ENCODE data around the gene RNF224. TPM values are rescaled to one million over a fixed set of nuclear protein-coding genes. Genes with fewer than 3 reads are reported as not detected.

Gene RNF224
- not detected in 2 replicates for total RNA-seq (2014; rRNA removed; shearing (Covaris generic); ENCODE audit: low replicate concordance)

DNA sequence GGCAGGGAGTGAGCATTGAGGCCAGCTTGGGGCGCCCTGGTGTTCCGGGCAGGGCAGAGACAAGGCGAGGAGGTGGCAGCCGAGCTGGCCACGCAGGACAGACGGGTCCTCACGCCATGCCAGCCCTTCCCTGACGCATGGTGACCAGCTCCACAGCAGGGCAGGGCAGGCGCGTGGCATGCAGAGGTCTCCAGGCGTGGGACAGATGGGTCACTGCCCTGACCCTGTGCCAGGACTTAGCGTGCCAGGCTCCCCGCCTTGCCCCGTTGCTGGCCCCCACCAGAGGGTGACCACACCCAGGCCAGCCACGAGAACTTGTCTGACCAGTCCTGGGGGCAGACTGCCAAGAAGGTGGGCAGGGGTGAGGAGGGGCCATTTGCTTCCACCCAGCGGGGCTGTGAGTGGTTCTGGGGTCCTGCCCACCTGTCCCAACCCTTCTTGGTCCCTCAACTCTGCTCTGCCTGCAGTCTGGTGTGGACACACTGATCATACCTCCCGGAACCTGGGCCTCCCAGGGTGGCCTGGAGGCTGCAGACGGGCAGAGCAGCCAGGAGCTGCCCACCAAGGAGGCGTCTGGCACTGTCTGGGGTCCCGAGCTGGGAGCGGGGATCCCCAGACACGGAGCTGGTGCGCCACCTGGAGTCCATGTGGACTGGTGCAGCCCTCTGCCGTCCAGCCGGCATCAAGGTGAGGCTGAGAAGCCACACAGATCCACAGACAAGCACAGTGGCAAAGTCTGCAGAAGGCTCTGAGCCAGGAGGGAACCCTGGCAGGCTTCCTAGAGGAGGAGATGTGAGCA is at the start of gene RNF224:
Gene RNF224 (plus strand): TSS at position 449 of the 799 bp plus-strand sequence. CDS start 834 bp downstream, outside the sequence.
- peak; percentile 70 for DNase-seq
- no peak within 1 kb of the TSS for H3K4me3 ChIP-seq
- H3K36me3 ChIP-seq, result no peaks in the 10 kb centered on the region
- no peaks in the 10 kb centered on the region for H3K27me3 ChIP-seq
- H3K9me3 ChIP-seq, result no peaks in the 10 kb centered on the region

DNA sequence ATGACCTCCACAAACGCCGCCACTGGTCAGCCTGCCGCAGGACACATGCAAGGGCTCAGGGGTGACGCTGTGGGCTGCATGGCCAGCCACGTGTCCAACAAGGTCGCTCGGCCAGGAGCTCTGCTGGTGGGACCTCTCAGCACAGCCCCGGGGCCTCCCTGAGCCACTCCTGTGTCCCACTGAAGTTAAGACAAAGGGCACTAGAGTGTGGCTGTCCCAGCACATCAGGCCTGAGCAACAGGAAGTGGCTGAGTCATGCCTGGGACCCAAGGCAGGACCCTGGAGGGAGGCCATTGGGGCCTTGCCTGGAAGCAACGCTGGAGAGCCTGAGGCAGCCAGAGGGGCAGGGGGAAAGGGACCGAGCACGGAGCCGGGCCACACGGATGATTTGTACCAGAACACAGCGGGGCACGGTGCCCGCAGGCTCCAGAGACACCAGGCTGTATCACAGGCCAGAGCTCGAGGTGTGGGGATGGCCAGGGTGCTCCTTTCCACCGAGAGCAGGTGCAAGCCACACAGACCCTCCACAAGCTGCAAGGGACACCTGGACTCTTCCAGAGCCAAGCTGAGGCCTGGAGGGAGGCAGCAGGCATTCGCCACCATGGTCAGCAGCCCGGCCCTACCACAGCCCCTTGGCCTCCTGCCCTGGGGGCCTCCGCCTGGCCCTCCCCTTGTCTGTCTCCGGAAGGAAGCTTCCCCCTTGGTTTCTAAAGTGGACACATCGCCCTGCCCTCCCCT is 48.9 kb upstream of the RNF224 start:
- no peak for DNase-seq
- H3K4me3 ChIP-seq, result no peak overlapping the region
- peaks cover 7% of the 10 kb centered on the region for H3K36me3 ChIP-seq
- no peaks in the 10 kb centered on the region for H3K27me3 ChIP-seq
- H3K9me3 ChIP-seq, result no peaks in the 10 kb centered on the region

DNA sequence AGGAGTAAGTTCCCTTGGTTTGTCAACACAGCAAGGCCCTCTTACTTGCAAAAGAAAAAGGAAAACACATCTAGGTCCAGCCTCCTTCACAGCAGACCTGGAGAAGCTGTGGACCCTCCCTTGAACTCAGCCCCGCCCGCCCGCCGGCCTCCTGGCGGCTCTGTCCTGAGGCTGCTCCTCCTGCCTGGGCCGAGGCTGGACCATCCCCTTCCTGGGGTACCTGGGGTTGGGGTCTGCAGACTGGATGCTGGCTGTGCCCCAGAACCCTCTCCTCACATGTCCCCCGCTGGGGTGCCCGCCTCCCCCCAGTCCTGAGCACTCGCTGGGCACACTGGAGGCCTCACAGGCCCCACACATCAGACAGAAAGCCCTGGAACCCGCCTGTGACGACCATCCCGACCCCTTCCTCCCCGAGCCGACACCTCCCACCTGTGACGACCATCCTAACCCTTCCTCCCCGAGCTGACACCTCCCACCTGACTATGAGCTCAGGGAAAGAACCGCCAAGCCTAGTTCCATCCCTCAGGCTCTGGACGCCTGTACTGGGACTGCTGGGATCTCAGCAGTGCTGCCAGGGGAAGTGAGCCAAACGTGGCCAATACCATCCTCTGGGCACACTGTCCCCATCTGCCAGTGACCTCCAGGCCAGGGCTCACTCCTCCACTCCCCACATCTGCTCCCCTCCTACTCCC is 48.2 kb upstream of the RNF224 start:
- DNase-seq, result no peak
- H3K36me3 ChIP-seq, result peaks cover 7% of the 10 kb centered on the region
- H3K9me3 ChIP-seq, result no peaks in the 10 kb centered on the region
- no peak overlapping the region for H3K4me3 ChIP-seq
- H3K27me3 ChIP-seq, result no peaks in the 10 kb centered on the region

DNA sequence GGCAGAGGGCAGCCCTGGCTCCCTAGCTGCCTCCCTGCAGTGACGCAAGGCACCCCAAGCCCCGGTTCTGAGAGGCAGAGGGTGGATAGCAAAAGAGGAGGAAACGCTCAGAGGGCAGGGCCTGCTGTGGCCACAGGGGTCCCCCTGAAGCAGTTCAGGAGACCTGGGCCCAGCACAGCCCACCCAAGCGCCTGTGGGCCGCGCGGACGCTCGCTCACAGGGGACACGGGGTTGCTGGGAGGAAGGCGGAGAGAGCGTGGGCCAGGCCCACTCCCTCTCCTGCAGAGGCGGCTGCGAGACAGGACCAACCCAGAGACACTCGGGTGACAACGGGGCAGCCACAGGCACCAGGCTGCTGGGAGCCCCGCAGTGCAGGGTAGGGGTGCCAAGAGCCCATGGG is 47.5 kb upstream of the RNF224 start:
- H3K27me3 ChIP-seq, result no peaks in the 10 kb centered on the region
- peaks cover 7% of the 10 kb centered on the region for H3K36me3 ChIP-seq
- H3K9me3 ChIP-seq, result no peaks in the 10 kb centered on the region
- no peak for DNase-seq
- H3K4me3 ChIP-seq, result no peak overlapping the region

DNA sequence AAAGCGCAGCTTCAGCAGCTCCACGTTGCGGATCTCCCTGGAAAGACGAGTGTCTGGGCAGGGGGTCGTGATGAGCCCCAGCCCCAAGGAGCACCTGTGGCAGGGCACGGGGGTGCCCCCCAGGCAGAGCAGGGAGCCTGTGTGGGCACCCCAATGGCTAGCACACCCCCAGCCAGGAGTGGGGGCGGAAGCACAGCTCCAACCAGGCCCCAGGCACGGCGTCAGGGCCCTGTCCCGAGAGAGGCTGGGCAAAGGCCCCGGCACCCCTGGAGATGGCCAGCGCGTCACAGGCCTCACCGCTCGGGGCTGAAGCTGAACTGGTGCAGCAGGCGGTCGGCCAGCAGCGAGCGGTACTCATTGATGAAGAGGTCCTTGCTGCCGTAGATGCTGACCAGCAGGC is 46.8 kb upstream of the RNF224 start:
- Histone ChIP-seq H3K4me3 (no peak overlapping the region), H3K36me3 (peaks cover 7% of the 10 kb centered on the region), H3K27me3 (no peaks in the 10 kb centered on the region), H3K9me3 (no peaks in the 10 kb centered on the region)
- DNase-seq, result no peak

DNA sequence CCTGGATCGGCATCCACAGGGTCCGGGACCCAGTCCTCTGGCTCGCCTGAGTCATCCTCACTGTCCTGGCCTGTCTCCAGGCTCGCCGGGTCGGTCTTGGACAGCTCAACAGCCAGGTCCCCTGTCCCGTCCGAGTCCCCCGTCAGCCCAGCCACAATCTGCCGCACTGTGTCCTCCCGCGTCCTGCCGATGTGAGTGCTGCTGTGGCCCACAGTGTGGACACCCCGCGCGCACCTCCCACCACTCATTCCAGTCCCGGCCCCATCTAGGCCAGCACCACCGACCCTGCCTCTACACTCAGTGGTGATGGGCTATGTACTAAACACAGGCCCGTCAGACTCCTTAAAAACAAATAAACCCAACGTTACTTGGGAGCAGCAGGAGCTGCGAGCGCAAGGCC is 45.6 kb upstream of the RNF224 start:
- Histone ChIP-seq H3K36me3 (peaks cover 10% of the 10 kb centered on the region), H3K9me3 (no peaks in the 10 kb centered on the region), H3K27me3 (no peaks in the 10 kb centered on the region), H3K4me3 (no peak overlapping the region)
- DNase-seq, result no peak

DNA sequence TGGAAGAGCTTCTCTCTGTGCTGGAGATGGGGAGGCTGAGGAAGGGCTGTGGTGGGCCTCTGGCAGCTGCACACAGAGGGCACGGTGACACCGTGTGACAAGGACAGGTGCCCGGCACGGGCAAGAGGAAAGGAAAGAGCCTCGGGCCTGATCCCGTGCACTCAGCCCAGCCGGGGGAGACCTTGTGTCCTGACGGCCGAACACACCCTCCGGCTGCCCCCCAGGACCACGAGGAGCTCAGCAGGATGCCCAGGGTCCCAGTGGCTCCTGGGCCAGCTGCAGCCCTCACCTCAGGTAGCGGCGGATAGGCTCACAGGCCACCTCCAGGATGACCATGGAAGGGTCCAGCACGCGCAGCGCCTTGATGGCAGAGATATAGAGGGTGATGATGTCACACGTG is 44.5 kb upstream of the RNF224 start:
- Histone ChIP-seq H3K4me3 (no peak overlapping the region), H3K9me3 (no peaks in the 10 kb centered on the region), H3K27me3 (no peaks in the 10 kb centered on the region), H3K36me3 (peaks cover 17% of the 10 kb centered on the region)
- DNase-seq, result no peak

DNA sequence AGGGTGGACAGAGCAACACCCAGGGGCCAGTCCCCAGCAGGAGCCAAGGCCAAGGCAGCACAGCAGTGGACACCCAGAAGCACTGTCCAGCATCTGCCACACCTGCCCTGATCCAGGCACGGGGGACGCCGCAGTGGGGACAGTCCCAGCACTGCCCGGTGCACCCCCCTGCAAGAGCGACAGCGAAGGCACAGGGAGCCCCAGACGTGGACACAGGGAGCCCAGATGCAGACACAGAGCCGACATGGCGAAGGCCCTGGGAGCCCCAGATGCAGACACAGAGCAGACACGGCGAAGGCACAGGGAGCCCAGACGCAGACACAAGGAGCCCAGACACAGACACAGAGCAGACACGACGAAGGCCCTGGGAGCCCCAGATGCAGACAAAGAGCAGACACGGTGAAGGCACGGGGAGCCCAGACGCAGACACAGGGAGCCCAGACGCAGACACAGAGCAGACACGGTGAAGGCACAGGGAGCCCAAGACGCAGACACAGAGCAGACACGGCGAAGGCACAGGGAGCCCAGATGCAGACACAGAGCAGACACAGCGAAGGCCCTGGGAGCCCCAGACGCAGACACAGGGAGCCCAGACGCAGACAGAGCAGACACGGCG is 43.2 kb upstream of the RNF224 start:
- Histone ChIP-seq H3K9me3 (no peaks in the 10 kb centered on the region), H3K4me3 (no peak overlapping the region), H3K36me3 (peaks cover 15% of the 10 kb centered on the region), H3K27me3 (no peaks in the 10 kb centered on the region)
- DNase-seq, result no peak

DNA sequence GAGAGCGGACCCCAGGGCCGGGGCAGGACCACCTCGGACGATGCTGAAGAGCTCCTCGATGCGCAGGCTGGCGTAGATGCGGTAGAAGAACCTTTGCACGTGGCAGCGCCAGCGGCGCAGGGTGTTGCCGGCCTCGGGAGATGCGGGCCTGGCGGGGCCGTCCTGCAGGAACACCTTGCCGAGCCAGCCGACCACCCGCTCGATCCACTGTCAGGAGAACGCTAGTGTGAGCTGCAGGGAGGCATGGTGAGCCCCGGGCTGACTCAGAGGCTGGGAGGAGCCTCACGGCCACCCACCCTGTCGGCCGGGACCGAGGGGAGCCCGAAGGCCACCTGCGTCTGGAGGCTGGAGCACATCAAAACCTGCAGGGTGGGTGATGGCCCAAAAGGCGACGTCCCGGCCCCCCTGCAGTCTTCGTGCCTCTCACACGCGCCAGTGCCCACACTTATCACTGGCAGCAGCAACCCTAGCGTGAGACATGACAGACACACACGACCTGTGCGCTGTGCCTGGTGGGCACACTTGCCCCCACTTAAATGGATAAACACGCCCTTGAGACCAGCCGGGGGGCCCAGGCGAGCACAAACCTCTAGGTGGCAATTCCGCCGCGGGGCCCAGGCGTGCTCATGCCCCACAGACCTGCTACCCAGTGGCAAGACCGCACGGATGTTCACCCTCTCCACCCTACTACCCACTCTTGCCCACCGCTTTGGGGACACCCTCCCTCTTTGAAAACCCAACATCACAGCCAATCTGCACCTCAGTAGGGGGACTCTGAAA is 42.2 kb upstream of the RNF224 start:
- no peak for DNase-seq

DNA sequence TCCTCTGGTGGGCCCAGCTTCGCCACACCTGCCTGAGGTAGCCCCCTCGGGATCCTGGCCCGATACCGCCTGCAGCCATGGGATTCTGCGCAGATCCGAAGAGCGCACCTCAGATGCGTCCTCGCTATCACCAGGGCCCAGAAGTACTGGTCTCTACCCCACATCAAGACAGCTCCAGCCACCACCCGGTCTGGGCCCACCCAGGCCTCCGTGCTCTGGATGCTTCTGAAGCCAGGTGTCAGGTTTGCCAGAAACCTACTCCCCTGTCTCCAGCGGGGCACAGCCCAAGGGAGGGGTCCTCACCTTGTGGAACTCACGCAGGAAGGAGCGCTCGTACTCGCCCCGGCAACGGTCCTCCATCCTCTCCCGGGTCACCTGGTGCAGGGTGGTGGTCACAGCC is 41.4 kb upstream of the RNF224 start:
- no peaks in the 10 kb centered on the region for H3K9me3 ChIP-seq
- peaks cover 23% of the 10 kb centered on the region for H3K36me3 ChIP-seq
- no peak for DNase-seq
- no peaks in the 10 kb centered on the region for H3K27me3 ChIP-seq
- H3K4me3 ChIP-seq, result no peak overlapping the region

More for the DNA sequence above, 42.2 kb upstream of the RNF224 start:
- Histone ChIP-seq H3K36me3 (peaks cover 22% of the 10 kb centered on the region), H3K4me3 (no peak overlapping the region), H3K9me3 (no peaks in the 10 kb centered on the region), H3K27me3 (no peaks in the 10 kb centered on the region)

DNA sequence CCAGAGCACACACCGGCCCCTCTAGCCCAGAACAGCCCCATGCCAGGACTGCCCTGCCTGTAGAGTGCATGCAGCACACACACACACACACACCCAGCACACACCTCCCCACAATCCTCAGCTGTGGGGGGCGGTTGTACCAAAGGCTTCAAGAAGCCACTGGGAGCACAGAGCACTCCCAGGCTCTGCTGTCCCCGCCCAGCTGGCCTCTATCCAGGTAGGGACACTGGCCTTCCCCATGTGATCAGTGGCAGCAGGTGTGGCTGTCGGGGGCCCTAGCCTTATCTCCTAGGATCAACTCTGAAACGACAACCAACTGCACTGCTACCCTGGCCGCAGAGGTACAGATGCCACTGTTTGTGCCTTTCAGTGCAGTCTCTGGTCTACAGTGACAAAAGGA is 40.9 kb upstream of the RNF224 start:
- no peaks in the 10 kb centered on the region for H3K27me3 ChIP-seq
- no peak for DNase-seq
- peaks cover 23% of the 10 kb centered on the region for H3K36me3 ChIP-seq
- H3K4me3 ChIP-seq, result no peak overlapping the region
- H3K9me3 ChIP-seq, result no peaks in the 10 kb centered on the region

DNA sequence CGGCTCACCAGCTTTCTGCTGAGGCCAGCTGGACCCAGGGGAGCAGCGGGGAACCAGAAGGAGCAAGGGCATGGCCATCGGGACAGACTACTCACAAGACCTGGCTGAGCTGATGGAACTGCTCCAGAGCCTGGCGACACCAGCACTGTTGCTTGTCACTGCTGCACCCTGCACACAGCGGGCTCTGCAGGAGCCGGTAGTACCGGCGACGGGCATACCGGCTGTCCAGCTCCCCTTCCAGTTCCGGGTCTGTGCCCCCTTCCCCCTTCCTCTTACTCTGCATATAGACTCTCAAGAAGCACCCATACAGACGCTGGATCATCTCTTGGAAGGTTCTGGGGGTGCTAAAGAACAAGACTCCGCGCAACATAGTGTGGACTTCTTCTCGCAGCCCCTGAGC is 39.9 kb upstream of the RNF224 start:
- no peak for DNase-seq
- Histone ChIP-seq H3K9me3 (no peaks in the 10 kb centered on the region), H3K36me3 (peaks cover 23% of the 10 kb centered on the region)

DNA sequence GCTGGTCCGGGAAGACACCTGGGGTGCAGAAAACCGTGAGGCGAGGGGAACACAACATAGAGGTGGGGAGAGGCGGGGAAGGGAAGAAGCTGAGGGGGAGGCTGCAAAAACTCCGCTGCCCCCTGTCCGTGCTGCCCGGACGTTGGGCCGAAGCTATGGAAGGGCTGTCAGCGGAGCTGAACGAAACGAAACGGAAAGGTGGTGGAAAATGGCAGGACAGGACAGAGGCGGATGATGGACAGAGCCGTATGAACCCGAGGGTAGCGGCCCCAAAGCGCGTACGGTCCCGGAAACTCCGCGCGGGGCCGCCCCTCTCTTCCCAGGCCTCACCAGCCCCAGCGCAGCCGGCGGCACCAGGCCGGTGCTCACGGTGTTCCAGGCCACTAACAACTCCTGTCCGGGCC is 39.2 kb upstream of the RNF224 start:
- H3K27me3 ChIP-seq, result no peaks in the 10 kb centered on the region
- peak overlapping the region; percentile 88 for H3K4me3 ChIP-seq
- peaks cover 18% of the 10 kb centered on the region for H3K36me3 ChIP-seq
- no peak for DNase-seq
- no peaks in the 10 kb centered on the region for H3K9me3 ChIP-seq

More for the DNA sequence above, 39.9 kb upstream of the RNF224 start:
- Histone ChIP-seq H3K4me3 (peak overlapping the region; percentile 88), H3K27me3 (no peaks in the 10 kb centered on the region)

DNA sequence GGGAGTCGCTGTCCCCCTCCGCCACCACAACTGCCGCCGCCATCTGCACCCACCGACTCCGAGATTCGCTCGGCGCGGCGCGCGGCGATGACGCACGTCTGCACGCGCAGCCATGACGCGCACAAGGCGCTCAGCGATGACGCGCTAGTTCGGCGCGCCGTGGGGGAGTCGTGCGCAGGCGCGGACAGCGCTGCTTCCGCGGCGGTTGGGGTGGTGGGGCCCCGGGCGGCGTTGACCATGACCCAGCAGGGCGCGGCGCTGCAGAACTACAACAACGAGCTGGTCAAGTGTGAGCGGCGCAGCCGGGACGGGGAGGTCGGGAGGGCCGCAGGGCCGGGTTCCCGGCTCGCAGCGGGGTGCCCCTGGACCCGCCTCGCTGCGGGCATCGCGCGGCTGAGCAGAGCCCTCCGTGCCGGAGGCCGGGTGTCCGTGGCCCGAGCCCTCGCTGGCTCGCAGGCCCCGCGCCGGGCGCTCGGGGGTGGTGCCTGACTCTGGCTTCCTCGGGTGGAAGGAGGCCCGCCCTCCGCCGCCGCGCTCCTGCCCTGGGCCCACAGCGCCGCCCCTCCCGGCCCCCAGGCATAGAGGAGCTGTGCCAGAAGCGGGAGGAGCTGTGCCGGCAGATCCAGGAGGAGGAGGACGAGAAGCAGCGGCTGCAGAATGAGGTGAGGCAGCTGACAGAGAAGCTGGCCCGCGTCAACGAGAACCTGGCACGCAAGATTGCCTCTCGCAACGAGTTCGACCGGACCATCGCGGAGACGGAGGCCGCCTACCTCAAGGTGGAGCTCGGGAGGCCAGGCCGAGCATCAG is 38.6 kb upstream of the RNF224 start, which contains the start of the genes ANAPC2 and SSNA1:
Gene ANAPC2 (minus strand): TSS at position 71 of the 807 bp plus-strand sequence. CDS start 28 bp downstream, at position 43.
Gene SSNA1 (plus strand): TSS at position 187 of the 807 bp plus-strand sequence. CDS start 51 bp downstream, at position 238.
- H3K36me3 ChIP-seq, result peaks cover 18% of the 10 kb centered on the region
- H3K9me3 ChIP-seq, result no peaks in the 10 kb centered on the region
- DNase-seq, result peak; percentile 89
- no peaks in the 10 kb centered on the region for H3K27me3 ChIP-seq
- H3K4me3 ChIP-seq, result peak within 1 kb of the TSS; percentile 88

All from MG63 (cell line).